Measurements from ENCODE around the gene COIL.

GRCh38 chr17:56937687-56938086 is 23.2 kb downstream of the COIL start:
- TF ChIP-seq CTCF (IDR thresholded peaks at IDR 0.05) (no peak), EZH2 (IDR thresholded peaks at IDR 0.05; ENCODE audit: borderline replicate concordance, insufficient read depth, low read depth, low read length, poor library complexity, severe bottlenecking) (no peak)

Data from B cell (primary cell).